GM21381 (cell line): Measurements from ENCODE around the gene UBE2R2.
"Not testable (repeated sequence)": the region's sequence is repeated elsewhere in the genome, so short reads cannot be mapped to it uniquely, and the experiment has no call there.

ENCODE experiments used
- ATAC-seq: cut with Tn5 transposase; IDR thresholded peaks from one replicate; pipeline ENCODE4 v1.9.1; 2021; ENCODE audit warnings: mild to moderate bottlenecking, moderate library complexity; ENCODE audit not compliant: unreplicated experiment

The UBE2R2 gene

DNA sequence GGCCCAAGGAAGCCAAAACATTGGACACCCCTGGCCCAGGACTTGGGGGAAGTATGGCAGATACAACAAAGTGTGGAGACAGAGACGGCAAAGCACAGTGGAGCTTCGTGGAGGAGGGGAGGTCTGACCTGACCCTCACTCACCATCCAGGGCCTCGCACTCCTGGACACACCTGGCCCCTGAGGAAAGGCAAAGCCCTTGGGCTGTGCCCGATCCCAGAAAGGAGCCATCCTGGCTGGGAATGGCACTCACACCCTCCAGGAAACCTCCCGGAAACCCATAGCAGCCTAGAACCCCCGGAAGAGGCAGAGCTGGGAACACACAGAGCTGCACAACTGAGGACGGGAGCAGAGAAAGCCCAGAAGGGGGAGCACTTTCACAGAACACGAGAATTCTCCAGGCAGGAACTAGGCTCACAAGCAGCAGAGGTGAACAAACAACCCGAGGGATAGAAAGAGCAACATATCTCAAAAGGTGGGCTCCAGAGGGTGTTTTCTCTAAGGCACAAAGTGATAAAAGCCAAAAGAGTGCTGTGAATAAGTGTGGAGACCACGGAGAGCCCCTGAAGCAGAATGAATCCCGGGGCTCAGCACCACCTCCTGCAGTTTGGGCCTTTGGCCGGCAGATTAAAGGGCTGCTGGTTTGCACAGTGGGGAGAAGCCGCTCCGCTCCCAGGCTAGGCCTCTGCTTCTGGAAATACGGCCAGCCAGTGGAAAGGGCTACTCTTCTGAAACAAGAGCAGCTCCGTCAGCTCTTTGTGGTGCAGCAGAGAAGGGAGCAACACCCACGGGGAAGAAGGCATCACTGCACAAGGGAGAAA lies 108.2 kb downstream of the UBE2R2 start:
- ATAC-seq, result no peak

DNA sequence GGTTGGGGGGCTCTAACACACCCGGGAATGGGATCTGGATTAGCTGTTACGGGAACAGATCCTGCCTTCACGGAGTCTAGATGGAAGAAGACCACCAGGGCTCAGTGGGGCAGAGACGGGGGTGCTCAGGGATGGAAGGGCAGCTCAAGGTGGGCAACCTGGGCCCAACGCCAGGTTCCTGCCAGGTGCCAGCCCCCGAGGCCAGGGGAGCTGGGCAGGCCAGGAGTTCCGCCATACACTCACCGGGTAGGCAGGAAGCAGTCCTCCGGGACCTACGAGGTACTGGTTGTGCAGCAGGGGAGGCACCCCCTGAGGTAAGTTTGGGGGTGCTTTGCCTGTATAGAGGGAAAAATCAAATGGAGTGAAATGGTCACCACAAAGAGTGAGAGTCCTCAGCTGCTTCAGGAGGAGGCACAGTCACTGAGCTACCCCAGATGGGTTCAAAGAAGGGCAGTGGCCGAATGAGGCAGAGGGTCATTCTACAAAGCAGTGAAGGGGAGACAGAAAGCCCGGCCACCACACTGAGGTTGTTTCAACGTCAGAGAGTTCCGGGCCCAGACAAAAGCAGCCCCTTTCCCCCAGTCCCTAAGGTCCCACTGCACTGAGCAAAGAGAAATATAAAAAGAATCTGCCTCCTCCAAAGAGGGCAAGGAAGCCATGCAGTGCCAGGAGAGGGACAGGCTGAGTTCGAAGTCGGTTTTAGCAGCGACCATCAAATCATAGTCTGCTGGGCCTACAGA lies 110.0 kb downstream of the UBE2R2 start:
- ATAC-seq, result no peak

DNA sequence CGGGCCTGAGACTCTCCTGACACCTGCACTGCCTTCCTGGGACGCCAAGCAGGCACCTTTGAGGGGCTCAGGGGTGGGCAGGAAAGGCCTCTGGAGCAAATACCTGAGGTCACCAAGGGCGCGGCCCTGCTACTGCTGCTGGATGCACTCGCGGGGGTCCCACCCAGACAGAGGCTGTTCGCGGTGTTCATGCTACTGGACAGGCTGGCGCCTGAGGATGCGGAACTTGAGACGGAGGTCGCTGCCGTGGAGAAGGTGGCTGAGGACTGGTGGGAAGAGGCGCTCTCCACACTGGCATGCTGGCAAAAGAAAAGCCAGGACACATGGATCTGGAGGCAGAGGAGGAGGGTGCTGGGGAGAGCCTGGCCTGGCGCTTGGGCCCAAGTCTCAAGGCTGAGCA lies 110.7 kb downstream of the UBE2R2 start:
- ATAC-seq, result no peak

DNA sequence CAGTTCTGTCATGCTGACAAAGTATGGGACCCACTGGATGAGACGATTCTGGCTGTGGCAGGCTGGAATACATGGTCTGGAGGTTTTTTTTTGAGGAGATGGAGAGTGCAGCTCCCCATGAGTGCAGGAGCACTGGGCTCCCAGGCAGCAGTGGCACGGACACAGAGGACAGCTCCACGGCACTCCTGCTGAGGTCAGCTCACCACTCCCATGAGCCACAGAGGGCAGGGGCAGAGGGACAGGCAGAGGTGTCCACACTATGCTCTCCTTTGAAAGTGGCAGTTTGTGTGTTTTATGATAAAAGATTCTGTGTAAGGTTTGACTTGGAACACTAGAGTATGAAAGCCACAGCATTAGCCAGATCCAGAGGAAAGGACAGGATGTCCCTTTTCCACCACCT lies 114.4 kb downstream of the UBE2R2 start:
- no peak for ATAC-seq

DNA sequence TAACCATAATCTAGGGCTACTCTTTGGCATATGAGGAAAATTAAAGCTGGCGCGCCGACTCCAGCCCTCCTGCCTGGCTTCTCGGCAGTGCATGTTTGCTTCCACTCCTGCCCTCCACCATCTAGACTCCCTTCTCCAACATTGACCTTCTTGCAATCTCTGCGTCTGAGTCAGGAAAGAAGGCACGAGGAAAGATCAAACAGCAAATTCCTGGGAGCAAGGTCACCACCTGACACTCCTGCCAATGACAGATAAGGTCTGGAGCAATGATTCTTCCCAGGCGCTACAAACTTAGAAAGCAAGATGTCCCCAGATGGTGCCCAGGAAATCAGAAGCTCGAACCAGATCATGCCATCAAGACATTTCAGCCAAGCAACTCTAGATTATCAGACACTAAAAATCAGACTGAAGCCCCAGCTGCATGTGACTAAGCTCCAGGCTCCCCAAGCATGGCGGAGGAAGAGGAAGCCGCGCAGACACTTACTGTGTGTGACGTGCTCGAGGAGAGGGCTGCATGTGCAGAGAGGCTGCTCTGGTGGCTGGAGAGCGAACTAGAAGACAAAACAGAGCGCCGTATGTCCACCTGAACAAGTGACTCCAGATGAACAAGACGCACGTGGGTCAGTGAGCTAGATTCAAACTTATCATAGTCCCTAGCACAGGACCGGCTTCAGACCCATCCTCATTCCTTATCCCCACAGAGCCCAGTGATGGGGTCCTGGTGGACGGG lies 115.3 kb downstream of the UBE2R2 start:
- no peak for ATAC-seq

DNA sequence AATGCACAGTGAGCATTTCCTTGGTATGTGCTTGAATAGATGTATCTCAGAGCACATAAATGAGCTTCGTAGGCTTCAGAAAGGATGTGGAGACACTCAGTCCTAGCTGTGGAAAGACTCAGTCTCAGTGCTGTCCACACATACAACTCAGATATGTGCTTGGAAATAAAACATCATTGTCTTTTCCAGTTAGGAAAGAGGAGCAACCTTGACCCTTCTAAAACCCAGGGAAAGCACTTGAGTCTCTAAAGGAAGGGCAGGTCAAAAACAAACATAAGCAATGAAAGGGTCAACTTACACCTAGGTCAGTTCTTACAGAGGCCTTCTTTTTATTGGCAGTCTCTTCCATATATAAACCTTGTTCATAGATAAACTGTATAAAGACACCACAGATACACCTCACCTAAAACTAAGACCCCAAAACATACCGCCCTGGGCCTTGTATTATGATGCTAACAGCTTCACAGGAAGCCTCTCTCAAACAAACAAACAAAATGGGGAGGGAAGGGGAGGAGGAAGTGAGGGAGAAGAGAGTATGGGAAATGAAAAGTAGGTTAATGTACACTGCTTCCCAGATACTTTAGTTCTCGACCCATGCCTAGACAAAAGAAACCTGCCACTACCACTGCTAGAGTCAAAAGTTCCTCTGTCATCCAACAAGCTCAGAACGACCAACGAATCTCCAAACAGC lies 117.4 kb downstream of the UBE2R2 start:
- no peak for ATAC-seq

DNA sequence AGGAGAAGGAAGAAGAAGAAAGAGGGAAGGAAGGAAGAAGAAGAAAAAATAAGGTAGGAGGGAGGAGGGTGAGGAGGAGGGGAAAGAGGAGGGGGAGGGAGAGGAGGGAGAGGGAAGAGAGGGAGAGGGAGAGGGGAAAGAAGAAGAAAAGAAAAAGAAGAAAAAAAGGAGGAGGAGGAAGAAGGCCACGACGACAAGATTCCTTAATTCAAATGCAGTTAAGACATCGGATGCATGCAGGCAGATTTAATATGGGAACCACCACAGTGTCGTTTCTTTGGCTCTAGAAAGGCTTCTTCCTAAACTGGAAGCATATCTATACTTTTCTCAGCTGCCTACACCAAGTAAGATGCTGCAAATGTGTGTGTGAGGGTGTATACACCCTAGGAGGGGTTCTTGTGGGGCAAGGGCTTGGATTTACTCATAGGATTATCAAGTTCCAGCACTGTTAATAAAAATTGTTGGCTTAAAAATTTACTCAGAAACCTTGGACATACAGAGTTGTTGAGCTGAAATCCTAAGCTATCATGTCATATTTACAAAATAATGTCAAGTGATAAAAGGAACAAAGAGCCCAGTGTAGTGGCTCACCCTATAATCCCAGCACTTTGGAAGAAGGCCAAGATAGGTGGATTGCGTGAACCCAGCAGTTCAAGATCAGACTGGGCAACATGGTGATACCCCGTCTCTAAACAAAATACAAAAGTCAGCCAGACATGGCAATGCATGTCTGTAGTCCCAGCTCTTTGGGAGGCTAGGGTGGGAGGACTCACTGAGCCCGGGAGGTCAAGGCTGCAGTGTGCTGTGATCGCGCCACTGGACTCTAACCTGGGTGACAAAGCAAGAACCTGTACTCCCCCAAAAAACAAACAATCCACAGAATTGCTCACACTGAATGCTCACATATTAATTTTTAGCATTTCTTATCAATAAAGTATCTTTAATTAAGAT lies 123.2 kb downstream of the UBE2R2 start:
- ATAC-seq, result no peak

DNA sequence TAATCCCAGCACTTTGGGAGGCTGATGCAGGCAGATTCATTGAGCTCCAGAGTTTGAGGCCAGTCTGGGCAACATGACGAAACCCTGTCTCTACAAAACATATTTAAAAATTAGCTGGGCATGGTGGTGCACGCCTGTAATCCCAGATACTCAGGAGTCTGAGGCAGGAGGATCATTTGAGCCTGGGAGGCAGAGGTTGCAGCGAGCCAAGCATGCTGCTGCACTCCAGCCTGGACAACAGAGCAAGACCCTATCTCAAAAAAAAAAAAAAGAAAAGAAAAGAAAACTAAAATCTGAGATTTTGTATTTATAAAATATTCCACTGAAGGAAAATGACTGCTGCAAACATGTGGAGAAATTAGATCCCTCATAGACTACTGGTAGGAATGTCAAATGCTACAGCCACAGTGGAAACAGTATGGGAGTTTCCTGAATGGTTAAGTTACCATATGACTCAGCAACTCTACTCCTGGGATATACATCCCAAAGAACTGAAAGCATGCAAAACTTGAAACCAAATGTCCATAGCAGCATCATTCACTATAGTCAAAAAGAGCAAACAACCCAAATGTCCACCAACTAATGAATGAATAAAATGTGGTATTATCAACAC lies 125.6 kb downstream of the UBE2R2 start:
- no peak for ATAC-seq

DNA sequence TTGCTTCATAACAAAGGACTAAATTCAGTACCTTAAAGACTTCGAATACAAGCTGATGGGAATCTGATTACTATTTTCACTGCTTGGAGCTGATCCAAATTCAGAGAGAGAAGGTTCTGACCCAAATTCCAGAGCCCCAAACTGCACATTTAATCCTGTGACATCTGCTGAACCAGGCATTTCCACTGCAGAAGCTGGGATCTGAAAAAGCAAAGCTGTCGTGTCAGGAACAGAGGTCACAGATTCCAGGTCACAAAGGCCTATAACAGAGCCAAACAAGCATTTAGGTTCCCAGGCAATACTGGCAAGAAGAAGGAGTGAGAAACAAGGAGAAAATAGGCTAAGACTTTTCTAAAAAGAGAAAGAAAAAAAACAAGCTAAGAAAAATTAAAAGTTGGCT lies 126.4 kb downstream of the UBE2R2 start:
- ATAC-seq, result no peak

DNA sequence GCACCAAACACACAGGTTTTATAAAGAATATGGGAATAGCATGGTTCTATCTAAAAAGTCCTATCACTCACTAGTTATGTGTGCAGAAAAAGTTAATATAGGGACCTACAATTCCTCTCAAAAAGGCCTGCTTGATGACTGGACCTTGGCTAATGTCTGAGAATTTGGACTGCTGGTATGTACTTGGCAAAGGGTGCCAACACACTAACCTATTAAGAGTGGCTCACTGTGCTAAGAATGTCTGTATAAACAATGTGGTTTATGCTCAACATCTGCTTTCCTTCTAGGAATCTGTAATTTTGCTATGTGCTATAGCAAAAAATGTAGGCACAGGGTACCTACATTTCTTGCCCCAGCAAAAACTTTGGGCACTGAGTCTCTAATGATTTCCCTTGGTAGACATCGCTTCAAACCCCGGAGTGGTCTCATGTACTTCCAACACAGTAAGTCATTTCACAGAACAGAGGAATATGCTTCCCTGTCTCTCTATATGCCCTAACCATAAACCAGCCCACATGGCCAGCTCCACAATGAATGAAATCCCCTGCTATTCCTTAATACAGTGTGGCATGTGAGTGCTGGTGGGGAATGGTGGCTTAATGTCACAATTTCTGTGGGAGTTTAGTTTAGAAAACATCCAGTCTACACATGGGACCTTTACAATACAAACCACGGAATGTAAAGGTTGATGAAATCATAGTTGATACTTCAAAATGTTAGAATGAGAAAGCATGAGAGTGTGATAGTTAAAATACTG lies 130.0 kb downstream of the UBE2R2 start:
- ATAC-seq, result no peak

DNA sequence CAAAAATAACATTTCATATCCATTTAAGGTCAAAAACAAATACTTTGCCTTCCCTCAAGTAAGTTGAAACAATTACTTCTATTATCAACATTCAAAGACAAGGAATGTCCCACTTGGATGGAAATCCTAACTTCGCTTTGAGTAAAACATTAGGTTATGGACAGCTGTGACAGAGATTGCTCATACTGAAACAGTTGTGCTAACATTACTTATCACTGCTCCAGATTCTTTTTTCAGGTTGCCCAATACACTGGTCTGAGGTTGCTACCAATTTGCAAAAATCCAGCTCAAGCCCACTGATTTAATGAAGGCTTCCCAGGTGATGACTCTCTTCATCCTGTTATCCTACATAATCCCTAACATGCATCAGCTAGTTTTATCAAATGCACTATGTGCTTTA lies 133.4 kb downstream of the UBE2R2 start:
- ATAC-seq, result no peak

DNA sequence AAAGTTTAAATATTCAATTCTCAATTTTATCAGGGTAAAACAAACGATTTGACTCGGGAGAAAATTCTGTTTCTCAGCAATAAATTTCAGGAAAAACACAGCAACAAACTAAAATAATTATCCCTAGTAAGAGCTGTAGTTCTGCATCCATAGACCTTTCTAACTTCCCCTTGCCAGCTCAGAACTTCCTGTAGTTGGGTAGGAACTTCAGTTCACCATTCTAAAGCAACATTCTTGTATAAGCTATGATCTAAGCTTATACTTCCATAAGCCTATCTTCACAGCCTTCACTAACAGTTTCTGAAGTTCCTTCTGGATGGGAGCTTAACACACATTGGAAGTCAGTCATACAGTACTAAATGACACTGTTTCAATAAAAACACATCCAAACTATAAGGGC lies 135.1 kb downstream of the UBE2R2 start:
- ATAC-seq, result no peak

DNA sequence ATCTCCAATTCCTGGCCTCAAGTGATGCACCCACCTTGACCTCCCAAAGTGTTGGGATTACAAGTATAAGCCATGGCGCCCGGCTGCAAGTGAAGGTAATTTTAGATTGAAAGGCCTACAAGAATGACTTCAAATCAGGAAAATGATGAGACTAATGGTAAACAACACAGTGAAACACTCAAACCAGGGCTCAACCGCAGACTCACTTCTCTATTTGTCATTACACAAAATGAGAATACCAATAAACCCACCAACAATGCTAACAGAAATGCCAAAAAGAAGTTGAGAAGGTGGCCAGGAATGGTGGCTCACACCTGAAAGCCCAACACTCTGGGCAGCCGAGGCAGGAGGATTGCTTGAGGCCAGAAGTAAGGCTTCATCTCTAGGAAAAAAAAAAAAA lies 139.6 kb downstream of the UBE2R2 start:
- no peak for ATAC-seq

DNA sequence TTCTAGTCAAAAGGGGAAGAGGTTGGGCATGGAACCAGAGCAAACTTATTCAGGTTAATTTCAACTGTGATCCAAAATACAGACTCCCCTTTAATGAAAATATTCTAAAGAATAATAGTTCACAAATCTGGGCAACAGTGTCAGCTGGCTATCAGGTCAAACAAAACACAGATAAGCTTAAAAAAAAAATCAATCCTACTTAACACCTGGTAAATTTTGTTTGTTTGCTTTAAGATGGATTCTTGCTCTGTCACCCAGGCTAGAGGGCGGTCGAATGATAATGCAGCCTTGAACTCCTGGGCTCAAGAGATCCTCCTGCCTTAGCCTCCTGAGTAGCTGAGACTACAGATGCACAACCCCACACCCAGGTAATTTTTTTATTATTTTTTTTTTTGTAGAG lies 142.8 kb downstream of the UBE2R2 start:
- no peak for ATAC-seq

DNA sequence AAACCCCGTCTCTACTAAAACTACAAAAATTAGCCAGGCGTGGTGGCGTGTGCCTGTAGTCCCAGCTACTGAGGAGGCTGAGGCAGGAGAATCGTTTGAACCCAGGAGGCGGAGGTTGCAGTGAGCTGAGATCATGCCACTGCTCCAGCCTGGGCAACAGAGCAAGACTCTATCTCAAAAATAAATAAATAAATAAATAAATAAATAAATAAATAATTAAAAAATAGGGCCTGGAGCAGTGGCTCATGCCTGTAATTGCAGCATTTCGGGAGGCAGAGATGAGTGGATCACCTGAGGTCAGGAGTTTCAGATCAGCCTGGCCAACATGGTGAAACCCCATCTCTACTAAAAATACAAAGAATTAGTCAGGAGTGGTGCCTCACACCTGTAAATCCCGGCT lies 145.5 kb downstream of the UBE2R2 start:
- not testable (repeated sequence) for ATAC-seq

DNA sequence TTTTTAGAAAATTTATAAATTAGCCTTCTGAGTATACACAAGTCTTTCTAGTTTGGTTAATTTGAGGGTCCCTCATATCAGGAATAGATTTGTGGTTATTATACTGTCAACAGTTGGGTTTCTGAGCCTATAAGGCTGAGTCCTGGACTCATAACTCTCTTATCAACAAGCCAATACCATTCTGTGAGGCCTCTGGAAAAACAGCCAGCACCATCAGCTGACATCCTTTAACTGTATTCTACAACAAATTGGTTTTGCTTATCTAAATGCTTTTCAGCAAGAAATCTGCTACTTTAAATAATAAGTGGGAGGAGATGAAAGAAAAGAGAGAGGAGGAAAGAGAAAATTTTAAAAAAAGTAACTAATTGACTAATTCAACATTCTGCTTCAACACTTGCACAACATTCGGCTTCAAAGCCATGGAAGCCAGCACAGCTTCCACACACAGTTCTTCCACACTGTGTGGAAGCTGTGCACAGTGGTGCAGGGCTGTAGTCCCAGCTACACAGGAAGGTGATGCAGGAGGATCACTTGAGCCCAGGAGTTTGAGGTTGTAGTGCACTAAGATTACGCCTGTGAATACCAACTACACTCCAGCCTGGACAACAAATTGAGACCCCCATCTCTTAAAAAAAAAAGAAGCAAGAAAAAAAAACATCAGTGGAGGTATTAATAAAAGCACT lies 147.3 kb downstream of the UBE2R2 start:
- no peak for ATAC-seq
